ENCODE data around the gene PSMD4. TPM values are rescaled to one million over a fixed set of nuclear protein-coding genes. Genes with fewer than 3 reads are reported as not detected.
A peak's percentile ranks its signal among the peaks of the same experiment; 100 is the strongest.

PSMD4 gene
- total and polyA plus RNA-seq, 4 donors = 115 to 162 (median 131) TPM

- H3K27me3 ChIP-seq (ENCODE audit: control insufficient read depth in 1 of 2, insufficient read depth in 2 of 2, low read length in 1 of 2) = no peaks in the 10 kb centered on the region
- DNase-seq = no peak
- no peak for ATAC-seq (ENCODE audit: low FRiP score)
- no peaks in the 10 kb centered on the region for H3K4me1 ChIP-seq (ENCODE audit: control insufficient read depth in 1 of 2, insufficient read depth in 2 of 2, low read length in 2 of 2)
- H3K9me3 ChIP-seq (ENCODE audit: control insufficient read depth, low read length) = no peaks in the 10 kb centered on the region
- H3K36me3 ChIP-seq (ENCODE audit: control insufficient read depth in 1 of 2, insufficient read depth in 2 of 2, low read length in 1 of 2) = peaks cover 0 to 18% of the 10 kb centered on the region in 2 donors
- intact Hi-C loops (cut with DNase I) = no loop called here
- 64 to 69% methylated on average over 16 to 18 of the region's 18 CpGs for WGBS, 2 donors
- H3K4me3 ChIP-seq (ENCODE audit: low read length in 2 of 2) = no peak overlapping the region
- no peak overlapping the region for H3K27ac ChIP-seq (ENCODE audit: low read depth in 1 of 2, low read length in 2 of 2)
These were observed 34.8 kb downstream of the PSMD4 start for GRCh38 chr1:151289080-151289935.

DNA sequence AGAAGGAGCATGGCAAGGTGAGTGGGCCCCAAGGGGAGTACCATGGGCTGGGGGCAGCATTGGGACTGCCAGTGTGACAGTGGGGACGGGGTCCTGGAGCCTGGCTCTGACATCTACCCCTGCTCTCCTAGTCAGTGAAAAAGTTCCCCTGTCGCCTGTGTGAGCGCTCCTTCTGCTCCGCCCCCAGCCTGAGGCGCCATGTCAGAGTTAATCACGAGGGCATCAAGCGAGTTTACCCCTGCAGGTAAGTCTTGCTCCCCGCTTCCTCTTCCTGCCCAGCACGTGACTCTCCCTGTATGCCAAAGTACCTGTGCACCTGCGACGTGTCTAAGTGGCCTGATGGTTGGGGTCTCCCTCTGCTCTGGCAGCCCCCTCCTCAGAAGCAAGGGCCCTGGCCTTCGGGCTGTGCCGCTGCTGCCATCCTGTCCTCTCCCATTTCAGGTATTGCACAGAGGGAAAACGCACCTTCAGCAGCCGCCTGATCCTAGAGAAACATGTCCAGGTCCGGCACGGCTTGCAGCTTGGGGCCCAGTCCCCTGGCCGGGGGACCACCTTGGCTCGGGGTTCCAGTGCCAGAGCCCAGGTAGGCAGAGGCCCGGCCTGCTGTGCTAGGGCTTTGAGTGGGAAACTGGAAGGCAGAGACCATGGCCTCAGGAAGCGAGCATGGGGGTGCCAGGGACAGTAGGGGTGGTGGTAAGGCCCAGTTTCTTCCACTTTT lies 35.6 kb downstream of the PSMD4 start:
- intact Hi-C loops (cut with DNase I) = no loop called here
- H3K36me3 ChIP-seq (ENCODE audit: control insufficient read depth in 1 of 2, insufficient read depth in 2 of 2, low read length in 1 of 2) = peaks cover 0 to 20% of the 10 kb centered on the region in 2 donors
- H3K27ac ChIP-seq (ENCODE audit: low read depth in 1 of 2, low read length in 2 of 2) = no peak overlapping the region
- WGBS, 2 donors = 83 to 84% methylated on average over 21 of the region's 21 CpGs
- ATAC-seq (ENCODE audit: low FRiP score) (no peak), DNase-seq (no peak)
- H3K4me3 ChIP-seq (ENCODE audit: low read length in 2 of 2) = no peak overlapping the region
- H3K9me3 ChIP-seq (ENCODE audit: control insufficient read depth, low read length) = no peaks in the 10 kb centered on the region
- no peaks in the 10 kb centered on the region for H3K27me3 ChIP-seq (ENCODE audit: control insufficient read depth in 1 of 2, insufficient read depth in 2 of 2, low read length in 1 of 2)
- H3K4me1 ChIP-seq (ENCODE audit: control insufficient read depth in 1 of 2, insufficient read depth in 2 of 2, low read length in 2 of 2) = no peaks in the 10 kb centered on the region

GRCh38 chr1:151290709-151291303 lies 36.3 kb downstream of the PSMD4 start:
- intact Hi-C loops (cut with DNase I) = no loop called here
- no peak for DNase-seq
- H3K27ac ChIP-seq (ENCODE audit: low read depth in 1 of 2, low read length in 2 of 2) = no peak overlapping the region
- H3K9me3 ChIP-seq (ENCODE audit: control insufficient read depth, low read length) = no peaks in the 10 kb centered on the region
- no peaks in the 10 kb centered on the region for H3K27me3 ChIP-seq (ENCODE audit: control insufficient read depth in 1 of 2, insufficient read depth in 2 of 2, low read length in 1 of 2)
- no peak for ATAC-seq (ENCODE audit: low FRiP score)
- H3K4me3 ChIP-seq (ENCODE audit: low read length in 2 of 2) = no peak overlapping the region
- peaks cover 0 to 21% of the 10 kb centered on the region in 2 donors for H3K36me3 ChIP-seq (ENCODE audit: control insufficient read depth in 1 of 2, insufficient read depth in 2 of 2, low read length in 1 of 2)
- 69 to 76% methylated on average over 19 of the region's 19 CpGs for WGBS, 2 donors
- H3K4me1 ChIP-seq (ENCODE audit: control insufficient read depth in 1 of 2, insufficient read depth in 2 of 2, low read length in 2 of 2) = no peaks in the 10 kb centered on the region

- Histone ChIP-seq H3K27me3 (ENCODE audit: control insufficient read depth in 1 of 2, insufficient read depth in 2 of 2, low read length in 1 of 2) (no peaks in the 10 kb centered on the region), H3K27ac (ENCODE audit: low read depth in 1 of 2, low read length in 2 of 2) (no peak overlapping the region), H3K4me1 (ENCODE audit: control insufficient read depth in 1 of 2, insufficient read depth in 2 of 2, low read length in 2 of 2) (no peaks in the 10 kb centered on the region), H3K4me3 (ENCODE audit: low read length in 2 of 2) (no peak overlapping the region), H3K9me3 (ENCODE audit: control insufficient read depth, low read length) (no peaks in the 10 kb centered on the region), H3K36me3 (ENCODE audit: control insufficient read depth in 1 of 2, insufficient read depth in 2 of 2, low read length in 1 of 2) (peaks cover 0 to 23% of the 10 kb centered on the region in 2 donors)
- DNase-seq (peak in 1 of 2 donors; percentile 36), ATAC-seq (ENCODE audit: low FRiP score) (no peak)
- WGBS, 2 donors = 67% methylated on average over 13 of the region's 13 CpGs
- intact Hi-C loops (cut with DNase I) = no loop called here
These were observed 37.9 kb downstream of the PSMD4 start for GRCh38 chr1:151292207-151293030.

DNA sequence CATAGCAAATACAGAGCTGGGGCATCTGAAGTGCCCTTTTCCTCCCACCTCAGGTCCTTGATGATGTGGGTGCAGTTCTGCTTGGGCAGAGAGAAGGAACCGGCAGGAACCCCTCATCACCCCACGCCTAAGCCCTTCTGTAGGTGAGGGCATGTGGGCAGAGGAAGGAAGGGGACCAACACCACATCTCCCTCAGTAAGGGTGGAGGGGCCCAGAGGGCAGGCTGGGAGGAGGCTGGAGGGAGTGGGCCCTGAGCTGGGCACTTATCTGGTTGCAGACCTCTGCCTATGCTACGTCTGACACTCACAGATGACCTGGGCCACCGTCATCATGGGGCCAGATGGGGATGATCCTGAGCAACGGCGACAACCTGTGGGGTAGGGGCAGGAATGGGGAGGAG lies 38.6 kb downstream of the PSMD4 start:
- DNase-seq (peak in 1 of 2 donors; percentile 35), ATAC-seq (ENCODE audit: low FRiP score) (no peak)
- Histone ChIP-seq H3K27ac (ENCODE audit: low read depth in 1 of 2, low read length in 2 of 2) (no peak overlapping the region), H3K27me3 (ENCODE audit: control insufficient read depth in 1 of 2, insufficient read depth in 2 of 2, low read length in 1 of 2) (no peaks in the 10 kb centered on the region), H3K4me3 (ENCODE audit: low read length in 2 of 2) (no peak overlapping the region), H3K9me3 (ENCODE audit: control insufficient read depth, low read length) (no peaks in the 10 kb centered on the region), H3K36me3 (ENCODE audit: control insufficient read depth in 1 of 2, insufficient read depth in 2 of 2, low read length in 1 of 2) (peaks cover 0 to 20% of the 10 kb centered on the region in 2 donors), H3K4me1 (ENCODE audit: control insufficient read depth in 1 of 2, insufficient read depth in 2 of 2, low read length in 2 of 2) (no peaks in the 10 kb centered on the region)
- WGBS, 2 donors = 69 to 81% methylated on average over 6 of the region's 6 CpGs
- intact Hi-C loops (cut with DNase I) = no loop called here

GRCh38 chr1:151294742-151295462 lies 40.4 kb downstream of the PSMD4 start:
- no peaks in the 10 kb centered on the region for H3K27me3 ChIP-seq (ENCODE audit: control insufficient read depth in 1 of 2, insufficient read depth in 2 of 2, low read length in 1 of 2)
- H3K4me1 ChIP-seq (ENCODE audit: control insufficient read depth in 1 of 2, insufficient read depth in 2 of 2, low read length in 2 of 2) = no peaks in the 10 kb centered on the region
- H3K4me3 ChIP-seq (ENCODE audit: low read length in 2 of 2) = no peak overlapping the region
- H3K36me3 ChIP-seq (ENCODE audit: control insufficient read depth in 1 of 2, insufficient read depth in 2 of 2, low read length in 1 of 2) = peaks cover 0 to 25% of the 10 kb centered on the region in 2 donors
- intact Hi-C loops (cut with DNase I) = no loop called here
- no peak for DNase-seq
- H3K27ac ChIP-seq (ENCODE audit: low read depth in 1 of 2, low read length in 2 of 2) = no peak overlapping the region
- no peaks in the 10 kb centered on the region for H3K9me3 ChIP-seq (ENCODE audit: control insufficient read depth, low read length)
- no peak for ATAC-seq (ENCODE audit: low FRiP score)
- WGBS, 2 donors = 86 to 88% methylated on average over 2 of the region's 2 CpGs

DNA sequence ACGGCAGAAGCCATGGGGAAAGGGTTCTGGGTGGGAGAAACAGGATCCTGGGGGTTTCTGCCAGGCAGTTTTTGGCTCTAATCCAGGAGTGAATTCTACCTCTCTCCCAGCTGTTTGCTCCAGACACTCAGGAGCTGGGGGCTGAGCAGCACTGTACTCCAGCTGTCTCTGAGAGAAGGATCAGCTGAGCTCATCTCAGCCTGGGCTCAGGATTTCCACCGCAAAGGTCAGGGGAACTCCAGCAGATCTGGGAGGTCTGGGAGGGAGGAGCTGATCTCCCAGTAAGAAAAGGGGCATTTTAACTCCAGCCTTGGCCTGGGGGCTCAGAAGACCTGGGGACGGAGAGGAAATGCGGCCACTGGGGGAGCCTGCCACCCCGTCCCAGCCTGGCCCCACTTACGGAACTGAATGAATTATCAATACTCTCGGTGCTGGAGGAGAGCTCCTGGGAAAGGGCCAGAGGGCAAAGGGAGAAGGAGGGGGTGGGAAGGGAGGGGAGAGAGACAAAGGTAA lies 55.3 kb downstream of the PSMD4 start:
- intact Hi-C loops (cut with DNase I) = no loop called here
- DNase-seq = no peak
- WGBS, 2 donors = 56 to 61% methylated on average over 7 of the region's 7 CpGs
- no peak for ATAC-seq (ENCODE audit: low FRiP score)
- H3K27me3 ChIP-seq (ENCODE audit: control insufficient read depth in 1 of 2, insufficient read depth in 2 of 2, low read length in 1 of 2) = no peaks in the 10 kb centered on the region
- H3K36me3 ChIP-seq (ENCODE audit: control insufficient read depth in 1 of 2, insufficient read depth in 2 of 2, low read length in 1 of 2) = peaks cover 2 to 21% of the 10 kb centered on the region in 2 donors
- H3K9me3 ChIP-seq (ENCODE audit: control insufficient read depth, low read length) = no peaks in the 10 kb centered on the region
- no peak overlapping the region for H3K27ac ChIP-seq (ENCODE audit: low read depth in 1 of 2, low read length in 2 of 2)
- no peak overlapping the region for H3K4me3 ChIP-seq (ENCODE audit: low read length in 2 of 2)
- peaks cover 0 to 2% of the 10 kb centered on the region in 2 donors for H3K4me1 ChIP-seq (ENCODE audit: control insufficient read depth in 1 of 2, insufficient read depth in 2 of 2, low read length in 2 of 2)
